H9 (cell line): ENCODE data around the gene SHC1. TPM values are rescaled to one million over a fixed set of nuclear protein-coding genes. Genes with fewer than 3 reads are reported as not detected.

Source experiments
- DNase-seq: peaks from one replicate; pipeline ENCODE4 v3.0.0-alpha.2; 2017
- H2AFZ ChIP-seq: one replicate; pipeline ENCODE4 v1.6.1; 2013; ENCODE audit warnings: mild to moderate bottlenecking, low read length, control low read depth, moderate library complexity
- H2AK5ac ChIP-seq: 2 replicates; pipeline ENCODE4 v1.6.1; 2013; ENCODE audit warnings: low read length, control low read depth, mixed read lengths; ENCODE audit not compliant: insufficient read length
- H2BK120ac ChIP-seq: one replicate; pipeline ENCODE4 v1.6.1; 2013; ENCODE audit warnings: low read depth, mild to moderate bottlenecking, low read length, control low read depth, inconsistent platforms; ENCODE audit not compliant: poor library complexity, severe bottlenecking
- H2BK12ac ChIP-seq: 2 replicates; pipeline ENCODE4 v1.6.1; 2013; ENCODE audit warnings: low read length, control low read depth, mixed read lengths, low read depth; ENCODE audit not compliant: insufficient read length
- H2BK15ac ChIP-seq: 2 replicates; pipeline ENCODE4 v1.6.1; 2013; ENCODE audit warnings: low read depth, low read length, control low read depth
- H2BK20ac ChIP-seq: one replicate; pipeline ENCODE4 v1.6.1; 2013; ENCODE audit warnings: low read depth, mild to moderate bottlenecking, low read length, control low read depth, inconsistent platforms; ENCODE audit not compliant: poor library complexity, severe bottlenecking
- H2BK5ac ChIP-seq: 2 replicates; pipeline ENCODE4 v1.6.1; 2013; ENCODE audit warnings: low read length, control low read depth, mixed read lengths; ENCODE audit not compliant: insufficient read length
- H3K14ac ChIP-seq: 2 replicates; pipeline ENCODE4 v1.6.1; 2013; ENCODE audit warnings: low read length, control low read depth; ENCODE audit not compliant: insufficient read depth
- H3K18ac ChIP-seq: 2 replicates; pipeline ENCODE4 v1.6.1; 2013; ENCODE audit warnings: low read depth, mild to moderate bottlenecking, mixed read lengths, low read length, control low read depth; ENCODE audit not compliant: insufficient read length
- H3K23ac ChIP-seq: 2 replicates; pipeline ENCODE4 v1.6.1; 2013; ENCODE audit warnings: low read length, control low read depth, mixed read lengths, low read depth; ENCODE audit not compliant: insufficient read length
- H3K23me2 ChIP-seq: 2 replicates; pipeline ENCODE4 v1.6.1; 2013; ENCODE audit warnings: low read depth, mild to moderate bottlenecking, mixed read lengths, low read length, control low read depth; ENCODE audit not compliant: insufficient read length, poor library complexity, severe bottlenecking
- H3K27ac ChIP-seq: 2 replicates; pipeline ENCODE4 v1.5.1; 2013; ENCODE audit warnings: low read length, control low read depth, mixed read lengths, low read depth; ENCODE audit not compliant: insufficient read length
- H3K27me3 ChIP-seq: 2 replicates; pipeline ENCODE4 v1.6.1; 2013; ENCODE audit warnings: low read length, control low read depth, inconsistent platforms; ENCODE audit not compliant: insufficient read depth
- H3K4ac ChIP-seq: 2 replicates; pipeline ENCODE4 v1.6.1; 2013; ENCODE audit warnings: low read depth, mild to moderate bottlenecking, control low read depth, inconsistent platforms, low read length, moderate library complexity
- H3K4me1 ChIP-seq: 2 replicates; pipeline ENCODE4 v1.6.1; 2013; ENCODE audit warnings: low read length, control low read depth, inconsistent platforms; ENCODE audit not compliant: insufficient read depth
- H3K4me2 ChIP-seq: 2 replicates; pipeline ENCODE4 v1.6.1; 2013; ENCODE audit warnings: low read length, control low read depth, mixed read lengths; ENCODE audit not compliant: insufficient read length, insufficient read depth
- H3K56ac ChIP-seq: 2 replicates; pipeline ENCODE4 v1.6.1; 2013; ENCODE audit warnings: low read depth, mild to moderate bottlenecking, mixed read lengths, low read length, control low read depth; ENCODE audit not compliant: insufficient read length
- H3K79me1 ChIP-seq: 2 replicates; pipeline ENCODE4 v1.6.1; 2013; ENCODE audit warnings: low read depth, mild to moderate bottlenecking, moderate library complexity, low read length, control low read depth, inconsistent platforms; ENCODE audit not compliant: insufficient read depth, poor library complexity, severe bottlenecking
- H3K79me2 ChIP-seq: 2 replicates; pipeline ENCODE4 v1.6.1; 2013; ENCODE audit warnings: low read length, control low read depth, inconsistent platforms; ENCODE audit not compliant: insufficient read depth
- H3K9ac ChIP-seq: 2 replicates; pipeline ENCODE4 v1.6.1; 2013; ENCODE audit warnings: low read length, control low read depth, mixed read lengths; ENCODE audit not compliant: insufficient read length; ENCODE audit errors: extremely low read depth
- H3K9me3 ChIP-seq: one replicate; pipeline ENCODE4 v1.6.1; 2013; ENCODE audit warnings: low read depth, low read length, inconsistent platforms; ENCODE audit not compliant: control insufficient read depth
- H3T11ph ChIP-seq: one replicate; pipeline ENCODE4 v1.6.1; 2013; ENCODE audit warnings: mild to moderate bottlenecking, low read length, control low read depth, inconsistent platforms
- H4K20me1 ChIP-seq: one replicate; pipeline ENCODE4 v1.6.1; 2013; ENCODE audit not compliant: control insufficient read depth, insufficient read length, insufficient read depth
- H4K5ac ChIP-seq: 2 replicates; pipeline ENCODE4 v1.6.1; 2013; ENCODE audit warnings: low read depth, mild to moderate bottlenecking, mixed read lengths, low read length, control low read depth; ENCODE audit not compliant: insufficient read length
- H4K8ac ChIP-seq: replicated peaks from 2 replicates; pipeline ENCODE4 v1.6.1; 2013; ENCODE audit warnings: low read length, control low read depth, mixed read lengths, low read depth; ENCODE audit not compliant: insufficient read length
- H4K91ac ChIP-seq: 2 replicates; pipeline ENCODE4 v1.6.1; 2013; ENCODE audit warnings: low read depth, mild to moderate bottlenecking, moderate library complexity, mixed read lengths, low read length, control low read depth; ENCODE audit not compliant: insufficient read length
- H3K27ac Mint-ChIP-seq, 3 experiments: 2 replicates in 2 of 3; 3 replicates in 1 of 3; pipeline ENCODE4 v1.8.0; 2020 to 2021; ENCODE audit warnings: mixed read lengths in 3 of 3, mild to moderate bottlenecking in 1 of 3, moderate library complexity in 1 of 3
- H3K27me3 Mint-ChIP-seq: 2 replicates; pipeline ENCODE4 v1.8.0; 2021; ENCODE audit warnings: low read depth, mild to moderate bottlenecking, moderate library complexity, mixed read lengths
- H3K36me3 Mint-ChIP-seq, 3 experiments: 2 replicates in 2 of 3; 3 replicates in 1 of 3; pipeline ENCODE4 v1.8.0; 2020 to 2021; ENCODE audit warnings: low read depth in 3 of 3, mixed read lengths in 3 of 3; ENCODE audit not compliant: insufficient read depth in 1 of 3
- H3K4me1 Mint-ChIP-seq, 2 experiments: 2 replicates each; pipeline ENCODE4 v1.8.0; 2020; ENCODE audit warnings: mixed read lengths in 2 of 2
- H3K4me3 Mint-ChIP-seq, 2 experiments: 2 replicates in 1 of 2; 3 replicates in 1 of 2; pipeline ENCODE4 v1.8.0; 2020 to 2021; ENCODE audit warnings: mild to moderate bottlenecking in 2 of 2, mixed read lengths in 2 of 2, moderate library complexity in 1 of 2
- H3K9me3 Mint-ChIP-seq, 2 experiments: 2 replicates in 1 of 2; 3 replicates in 1 of 2; pipeline ENCODE4 v1.8.0; 2020; ENCODE audit warnings: mild to moderate bottlenecking in 2 of 2, mixed read lengths in 2 of 2, moderate library complexity in 1 of 2
- CTCF ChIP-seq: fragments of 200-600 bp; sonication (generic); conservative IDR thresholded peaks from 3 replicates; pipeline ENCODE4 v1.8.0; 2021; ENCODE audit warnings: antibody characterized with exemption, mild to moderate bottlenecking
- whole genome bisulfite sequencing: extraction: QIAGEN DNeasy Blood & Tissue Kit; methylation state at CpG from one replicate; pipeline ENCODE4 v1.1.7; 2013; ENCODE audit warnings: missing lambda C conversion rate, low lambda C conversion rate, mixed read lengths; ENCODE audit not compliant: insufficient read length; ENCODE audit errors: extremely low coverage; 5-methylcytosine and 5-hydroxymethylcytosine counted together
- total RNA-seq: library from RNA; stranded (reverse); gene quantifications from 2 replicates; pipeline ENCODE4 v1.2.1, GENCODE V29; 2021

Gene SHC1
- total RNA-seq, 1 experiment from 2014 or later = 168 TPM

- peak overlapping the region; percentile 70 to 95 (median 93) for H3K27ac Mint-ChIP-seq
- Histone ChIP-seq H3K27me3 (no peaks in the 10 kb centered on the region), H2BK120ac (no peak overlapping the region), H2BK5ac (no peak overlapping the region), H3K4me1 (0 out of 2 replicates have a peak, but pooled peaks cover 2% of the 10 kb centered on the region), H4K91ac (no peak overlapping the region), H3K9me3 (no peaks in the 10 kb centered on the region), H3K56ac (no peak overlapping the region), H3K18ac (no peak overlapping the region), H2AK5ac (no peak overlapping the region), H2BK12ac (no peak overlapping the region), H3K27ac (no peak overlapping the region), H3K4me2 (peak overlapping the region; percentile 76), H3K9ac (peak overlapping the region; percentile 74), H2AFZ (no peak overlapping the region), H4K8ac (no peak overlapping the region), H3T11ph (no peak overlapping the region), H3K4ac (no peak overlapping the region), H3K79me2 (no peaks in the 10 kb centered on the region; the same call in 1 of the 2 replicates), H2BK15ac (no peak overlapping the region), H4K5ac (no peak overlapping the region), H3K23me2 (no peaks in the 10 kb centered on the region), H4K20me1 (peaks cover 2% of the 10 kb centered on the region), H3K79me1 (no peaks in the 10 kb centered on the region), H3K14ac (0 out of 2 replicates have a peak overlapping the region, but pooled peaks have one; percentile 60), H2BK20ac (no peak overlapping the region), H3K23ac (no peak overlapping the region)
- DNase-seq = no peak
- peak overlapping the region; percentile 78 to 87 for H3K4me3 Mint-ChIP-seq
- no peaks in the 10 kb centered on the region for H3K27me3 Mint-ChIP-seq
- H3K36me3 Mint-ChIP-seq = peaks cover 36 to 76% (median 64%) of the 10 kb centered on the region in 3 experiments
- H3K4me1 Mint-ChIP-seq = peaks cover 33 to 38% of the 10 kb centered on the region in 2 experiments
- WGBS = no CpG with 5 or more reads among the region's 25 CpGs
- TF ChIP-seq CTCF = no peak
- H3K9me3 Mint-ChIP-seq = no peaks in the 10 kb centered on the region
Observed at GRCh38 chr1:154962156-154962749, 8.3 kb downstream of the SHC1 start.
